Fibroblast of pulmonary artery (primary cell): ENCODE measurements around the gene ADRB2.

Experiments used
- DNase-seq: peaks from one replicate; pipeline ENCODE4 v3.0.0-alpha.2; 2010; ENCODE audit warnings: low read depth
- H3K4me3 ChIP-seq: replicated peaks from 2 replicates; pipeline ENCODE4 v1.5.1; 2011; ENCODE audit warnings: low read depth, mild to moderate bottlenecking, control low read depth, low read length, moderate library complexity
- TF ChIP-seq, protein P1 (sequence below): IDR thresholded peaks from 2 replicates; pipeline ENCODE4 v1.5.1; 2011; ENCODE audit warnings: mild to moderate bottlenecking, control low read depth, low read length, inconsistent platforms; ENCODE audit errors: missing control alignments

The ADRB2 gene

DNA sequence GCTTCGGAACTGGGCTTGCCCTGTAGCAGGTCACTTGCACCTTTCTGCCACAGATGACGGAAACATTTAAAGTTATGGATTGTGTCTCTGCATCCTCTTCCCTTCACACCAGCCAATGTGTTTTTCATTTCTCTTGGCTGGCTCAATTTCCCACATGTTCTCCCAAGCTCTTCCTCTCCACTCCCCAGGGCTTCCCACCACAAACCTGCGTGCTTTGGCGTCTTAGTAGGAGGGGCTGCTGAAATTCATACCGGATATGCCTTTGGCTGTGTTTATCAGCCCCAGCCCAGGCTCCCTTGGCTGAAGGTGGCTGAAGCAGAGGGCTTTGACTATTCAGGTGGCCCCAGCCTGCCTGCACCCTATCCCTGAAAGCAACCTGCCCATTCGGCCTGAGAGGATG, 32.1 kb downstream of the ADRB2 start:
- H3K4me3 ChIP-seq: no peak overlapping the region
- TF ChIP-seq, protein P1, sequence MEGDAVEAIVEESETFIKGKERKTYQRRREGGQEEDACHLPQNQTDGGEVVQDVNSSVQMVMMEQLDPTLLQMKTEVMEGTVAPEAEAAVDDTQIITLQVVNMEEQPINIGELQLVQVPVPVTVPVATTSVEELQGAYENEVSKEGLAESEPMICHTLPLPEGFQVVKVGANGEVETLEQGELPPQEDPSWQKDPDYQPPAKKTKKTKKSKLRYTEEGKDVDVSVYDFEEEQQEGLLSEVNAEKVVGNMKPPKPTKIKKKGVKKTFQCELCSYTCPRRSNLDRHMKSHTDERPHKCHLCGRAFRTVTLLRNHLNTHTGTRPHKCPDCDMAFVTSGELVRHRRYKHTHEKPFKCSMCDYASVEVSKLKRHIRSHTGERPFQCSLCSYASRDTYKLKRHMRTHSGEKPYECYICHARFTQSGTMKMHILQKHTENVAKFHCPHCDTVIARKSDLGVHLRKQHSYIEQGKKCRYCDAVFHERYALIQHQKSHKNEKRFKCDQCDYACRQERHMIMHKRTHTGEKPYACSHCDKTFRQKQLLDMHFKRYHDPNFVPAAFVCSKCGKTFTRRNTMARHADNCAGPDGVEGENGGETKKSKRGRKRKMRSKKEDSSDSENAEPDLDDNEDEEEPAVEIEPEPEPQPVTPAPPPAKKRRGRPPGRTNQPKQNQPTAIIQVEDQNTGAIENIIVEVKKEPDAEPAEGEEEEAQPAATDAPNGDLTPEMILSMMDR: no peak
- DNase-seq: no peak

- no peak overlapping the region for H3K4me3 ChIP-seq
- TF ChIP-seq, protein P1: no peak
- no peak for DNase-seq
Observed at GRCh38 chr5:148859703-148860102, 33.3 kb downstream of the ADRB2 start.

- TF ChIP-seq, protein P1: no peak
- DNase-seq: no peak
- no peak overlapping the region for H3K4me3 ChIP-seq
Observed at GRCh38 chr5:148860599-148860998, 34.2 kb downstream of the ADRB2 start.

DNA sequence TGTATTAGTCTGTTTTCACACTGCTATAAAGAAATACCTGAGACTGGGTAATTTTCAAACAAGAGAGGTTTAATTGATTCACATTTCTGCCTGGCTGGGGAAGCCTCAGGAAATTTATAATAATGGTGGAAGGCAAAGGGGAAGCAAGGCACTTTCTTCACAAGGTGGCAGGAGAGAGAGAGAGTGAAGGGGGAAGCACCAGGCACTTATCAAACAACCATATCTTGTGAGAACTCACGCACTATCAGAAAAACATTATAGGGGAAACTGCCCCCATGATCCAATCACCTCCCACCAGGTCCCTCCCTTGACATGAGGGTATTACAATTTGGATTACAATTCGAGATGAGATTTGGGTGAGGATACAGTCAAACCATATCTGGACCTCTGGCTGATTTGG, 34.7 kb downstream of the ADRB2 start:
- DNase-seq: no peak
- TF ChIP-seq, protein P1: no peak
- no peak overlapping the region for H3K4me3 ChIP-seq

- TF ChIP-seq, protein P1: no peak
- no peak for DNase-seq
- no peak overlapping the region for H3K4me3 ChIP-seq
Observed at GRCh38 chr5:148861696-148862095, 35.3 kb downstream of the ADRB2 start.

DNA sequence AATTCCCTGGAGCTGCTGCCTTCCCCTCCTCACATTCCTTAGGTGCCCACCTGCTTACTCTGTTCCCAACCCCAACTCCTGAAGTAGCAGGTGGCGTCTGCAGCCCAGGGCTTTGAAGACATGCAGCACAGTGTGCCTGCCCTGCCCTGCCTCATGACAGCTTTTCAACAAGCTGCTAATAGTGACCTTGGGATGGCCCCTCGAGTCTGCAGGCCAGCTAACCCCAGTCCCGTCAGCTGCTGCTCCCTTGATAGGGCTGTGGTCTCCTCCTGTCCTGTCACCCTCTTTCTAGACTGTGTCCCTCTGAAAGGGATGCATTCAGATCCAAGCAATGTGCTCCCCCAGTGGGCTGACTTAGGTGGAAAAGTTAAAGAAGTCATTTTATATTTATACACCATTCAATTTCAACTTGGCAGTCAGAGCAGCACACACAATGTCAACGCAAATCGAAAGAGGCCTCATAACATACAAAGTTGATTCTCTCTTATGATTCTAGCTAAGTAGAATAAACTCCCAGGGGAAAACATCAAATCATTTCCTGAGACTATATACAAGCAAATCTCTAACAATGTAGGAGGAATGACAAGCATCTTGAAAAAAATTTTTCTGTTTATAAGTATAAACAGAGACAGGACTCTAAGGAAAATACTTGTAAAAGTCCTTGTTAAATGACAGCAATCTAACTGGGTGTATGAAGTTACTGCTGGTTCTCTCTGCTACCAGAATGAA, 37.9 kb downstream of the ADRB2 start:
- TF ChIP-seq, protein P1: no peak
- no peak overlapping the region for H3K4me3 ChIP-seq
- peak; percentile 44 for DNase-seq

GRCh38 chr5:148866024-148866423, 39.6 kb downstream of the ADRB2 start:
- no peak overlapping the region for H3K4me3 ChIP-seq
- no peak for DNase-seq
- TF ChIP-seq, protein P1: no peak
